Keratinocyte (primary cell): ENCODE results near the gene PTPRD. TPM values are rescaled to one million over a fixed set of nuclear protein-coding genes. Genes with fewer than 3 reads are reported as not detected.

ENCODE experiments used
- DNase-seq: peaks from one replicate; pipeline ENCODE4 v3.0.0-alpha.2; 2011; ENCODE audit warnings: low read depth, missing footprints, low spot score
- FAIRE-seq: peaks from 2 replicates; lab custom pipeline; 2011; peaks lifted over from hg19 to GRCh38; lab: Jason Lieb, UNC
- H2AFZ ChIP-seq: 2 replicates; pipeline ENCODE4 v1.6.0; 2012; ENCODE audit warnings: low read length, control low read depth, inconsistent platforms; ENCODE audit not compliant: control insufficient read depth
- H3K27ac ChIP-seq: 2 replicates; pipeline ENCODE4 v1.5.1; 2011; ENCODE audit warnings: low read length; ENCODE audit not compliant: control insufficient read depth, insufficient read depth
- H3K27me3 ChIP-seq: 3 replicates; pipeline ENCODE4 v1.6.0; 2011; ENCODE audit warnings: low read length; ENCODE audit not compliant: control insufficient read depth, insufficient read depth; ENCODE audit errors: extremely low read depth
- H3K36me3 ChIP-seq, 2 experiments: 2 replicates in 1 of 2; 3 replicates in 1 of 2; pipeline ENCODE4 v1.5.1; 2011; ENCODE audit warnings: low read length in 2 of 2, mild to moderate bottlenecking in 1 of 2; ENCODE audit not compliant: control insufficient read depth in 2 of 2, insufficient read depth in 2 of 2; ENCODE audit errors: extremely low read depth in 1 of 2
- H3K4me1 ChIP-seq: 3 replicates; pipeline ENCODE4 v1.5.1; 2011; ENCODE audit warnings: low read length; ENCODE audit not compliant: control insufficient read depth, insufficient read depth; ENCODE audit errors: extremely low read depth
- H3K4me2 ChIP-seq: 3 replicates; pipeline ENCODE4 v1.6.0; 2011; ENCODE audit warnings: low read depth, low read length; ENCODE audit not compliant: control insufficient read depth, insufficient read depth; ENCODE audit errors: extremely low read depth
- H3K4me3 ChIP-seq, 3 experiments: fragments of 200-600 bp in 1 of 3; sonication (generic) in 1 of 3; 2 replicates in 2 of 3; 3 replicates in 1 of 3; pipeline ENCODE4 v1.5.1; 2011 to 2016; ENCODE audit warnings: low read length in 3 of 3, mild to moderate bottlenecking in 3 of 3, control low read depth in 2 of 3, inconsistent platforms in 1 of 3, low read depth in 1 of 3, mixed read lengths in 1 of 3, mixed run types in 1 of 3, moderate library complexity in 1 of 3; ENCODE audit not compliant: control insufficient read depth in 2 of 3, insufficient read depth in 2 of 3; ENCODE audit errors: extremely low read depth in 1 of 3
- H3K79me2 ChIP-seq: 2 replicates; pipeline ENCODE4 v1.6.0; 2012; ENCODE audit warnings: low read length; ENCODE audit not compliant: control insufficient read depth, insufficient read depth
- H3K9ac ChIP-seq: 3 replicates; pipeline ENCODE4 v1.6.0; 2011; ENCODE audit warnings: low read length; ENCODE audit not compliant: control insufficient read depth, insufficient read depth; ENCODE audit errors: extremely low read depth
- H3K9me1 ChIP-seq: 3 replicates; pipeline ENCODE4 v1.6.0; 2011; ENCODE audit warnings: low read length; ENCODE audit not compliant: control insufficient read depth, insufficient read depth; ENCODE audit errors: extremely low read depth
- H3K9me3 ChIP-seq: 2 replicates; pipeline ENCODE4 v1.5.1; 2012; ENCODE audit warnings: low read depth, low read length; ENCODE audit not compliant: control insufficient read depth
- H4K20me1 ChIP-seq: 3 replicates; pipeline ENCODE4 v1.6.0; 2011; ENCODE audit warnings: low read length; ENCODE audit not compliant: control insufficient read depth, insufficient read depth; ENCODE audit errors: extremely low read depth
- CTCF ChIP-seq, 3 experiments: IDR thresholded peaks in 1 of 3; conservative IDR thresholded peaks in 1 of 3; optimal IDR thresholded peaks in 1 of 3; 2 replicates in 2 of 3; 3 replicates in 1 of 3; pipeline versions ENCODE3 to v1.5.1; 2011; ENCODE audit warnings: low read length in 3 of 3, mild to moderate bottlenecking in 3 of 3, moderate library complexity in 2 of 3, control low read depth in 1 of 3, inconsistent platforms in 1 of 3; ENCODE audit not compliant: insufficient read depth in 2 of 3; ENCODE audit errors: extremely low read depth in 1 of 3
- EZH2 ChIP-seq: IDR thresholded peaks from one replicate; pipeline ENCODE4 v1.6.1; 2012; ENCODE audit warnings: inconsistent platforms, mild to moderate bottlenecking, low read length, moderate library complexity
- dilution Hi-C: fragments of 300-500 bp; cut with MboI; formaldehyde crosslinking; loops from one replicate; pipeline ENCODE4 v1.7.0; 2020; ENCODE audit warnings: low sequenced_read_pairs; ENCODE audit not compliant: extremely low pct_ligation_motif_present
- polyA plus RNA-seq, 5 experiments: library from polyadenylated mRNA; depleted of rRNA in 3 of 5; stranded (reverse) in 3 of 5; stranded (forward) in 1 of 5; unstranded in 1 of 5; fragments of >200 nt; gene quantifications; 1 replicate in 1 of 5; 2 replicates in 3 of 5; 3 replicates in 1 of 5; pipeline versions ENCODE4 v1.2.1 to v1.2.3, GENCODE V29; 2011 to 2012; ENCODE audit warnings: missing spikeins in 2 of 5, low read depth in 1 of 5, low replicate concordance in 1 of 5

PTPRD gene
- polyA plus RNA-seq, 1 donor (not counting 4 experiments of a cell fraction or from before 2014, with no cell fraction given), result 0.10 TPM

DNA sequence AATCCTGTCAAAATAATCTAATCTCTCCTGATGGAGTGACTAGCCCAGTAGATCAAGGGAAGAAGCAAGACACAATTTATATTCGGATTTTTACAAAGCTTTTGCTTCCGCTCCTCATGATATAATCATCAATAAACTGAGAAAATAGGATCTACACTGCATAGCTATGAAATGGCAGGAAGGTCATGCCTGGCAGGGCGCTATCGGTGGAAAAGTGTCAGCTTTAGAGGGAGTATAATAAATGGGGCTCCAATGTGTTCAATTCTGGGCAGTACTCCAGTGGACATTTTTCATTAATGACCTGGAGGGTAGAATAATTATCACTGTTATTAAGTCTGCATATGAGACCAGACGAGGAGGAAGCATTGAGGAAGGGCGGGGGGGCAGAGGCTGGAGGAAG is 1799.9 kb downstream of the PTPRD start:
- Histone ChIP-seq H3K27me3 (no peaks in the 10 kb centered on the region), H3K27ac (no peak overlapping the region), H3K4me1 (no peaks in the 10 kb centered on the region), H2AFZ (no peak overlapping the region), H3K4me3 (no peak overlapping the region), H3K36me3 (no peaks in the 10 kb centered on the region), H4K20me1 (no peaks in the 10 kb centered on the region), H3K9me3 (no peaks in the 10 kb centered on the region), H3K9ac (no peak overlapping the region), H3K9me1 (no peaks in the 10 kb centered on the region), H3K79me2 (no peaks in the 10 kb centered on the region), H3K4me2 (no peak overlapping the region)
- TF ChIP-seq EZH2, result no peak
- FAIRE-seq, result no peak
- DNase-seq, result no peak
- dilution Hi-C loops, result no loop called here

GRCh38 chr9:8809741-8810140 is 1803.1 kb downstream of the PTPRD start:
- DNase-seq, result no peak

More at GRCh38 chr9:8809741-8810140, 1803.1 kb downstream of the PTPRD start:
- H3K27ac ChIP-seq, result no peak overlapping the region
- H3K4me2 ChIP-seq, result no peak overlapping the region
- no peak for FAIRE-seq
- no peaks in the 10 kb centered on the region for H3K79me2 ChIP-seq
- H2AFZ ChIP-seq, result no peak overlapping the region
- no peaks in the 10 kb centered on the region for H3K27me3 ChIP-seq
- TF ChIP-seq EZH2 (no peak), CTCF (optimal IDR thresholded peaks at IDR 0.05 in 1 of 3, IDR thresholded peaks at IDR 0.05 in 1 of 3, conservative IDR thresholded peaks at IDR 0.05 in 1 of 3; ENCODE audit: extremely low read depth in 1 of 3, insufficient read depth in 2 of 3, low read length in 3 of 3) (no peak)
- H3K4me3 ChIP-seq, result no peak overlapping the region
- H3K9me3 ChIP-seq, result no peaks in the 10 kb centered on the region
- no peaks in the 10 kb centered on the region for H3K4me1 ChIP-seq
- H4K20me1 ChIP-seq, result no peaks in the 10 kb centered on the region
- H3K36me3 ChIP-seq, result no peaks in the 10 kb centered on the region
- no peaks in the 10 kb centered on the region for H3K9me1 ChIP-seq
- no peak overlapping the region for H3K9ac ChIP-seq
- dilution Hi-C loops, result no loop called here
